H7 (cell line): ENCODE measurements around the gene CHRM4. TPM values are rescaled to one million over a fixed set of nuclear protein-coding genes. Genes with fewer than 3 reads are reported as not detected.

ENCODE experiments used
- DNase-seq: peaks from one replicate; pipeline ENCODE4 v3.0.0; 2012
- H3K27me3 ChIP-seq: 2 replicates; pipeline ENCODE4 v1.6.0; 2011; ENCODE audit warnings: mild to moderate bottlenecking, low read length; ENCODE audit not compliant: control insufficient read depth, insufficient read depth
- H3K36me3 ChIP-seq: replicated peaks from 2 replicates; pipeline ENCODE4 v1.5.1; 2011; ENCODE audit warnings: low read length; ENCODE audit not compliant: control insufficient read depth, insufficient read depth
- H3K4me3 ChIP-seq: 2 replicates; pipeline ENCODE4 v1.5.1; 2011; ENCODE audit warnings: low read depth, mild to moderate bottlenecking, control low read depth, low read length, moderate library complexity; ENCODE audit not compliant: insufficient read depth
- total RNA-seq: library from RNA; depleted of rRNA; stranded (reverse); fragments of >200 nt; shearing (Covaris generic); gene quantifications from 2 replicates; pipeline ENCODE4 v1.2.3, GENCODE V29; 2014

CHRM4 gene
- total RNA-seq, 1 experiment from 2014 or later, result 0.14 TPM

DNA sequence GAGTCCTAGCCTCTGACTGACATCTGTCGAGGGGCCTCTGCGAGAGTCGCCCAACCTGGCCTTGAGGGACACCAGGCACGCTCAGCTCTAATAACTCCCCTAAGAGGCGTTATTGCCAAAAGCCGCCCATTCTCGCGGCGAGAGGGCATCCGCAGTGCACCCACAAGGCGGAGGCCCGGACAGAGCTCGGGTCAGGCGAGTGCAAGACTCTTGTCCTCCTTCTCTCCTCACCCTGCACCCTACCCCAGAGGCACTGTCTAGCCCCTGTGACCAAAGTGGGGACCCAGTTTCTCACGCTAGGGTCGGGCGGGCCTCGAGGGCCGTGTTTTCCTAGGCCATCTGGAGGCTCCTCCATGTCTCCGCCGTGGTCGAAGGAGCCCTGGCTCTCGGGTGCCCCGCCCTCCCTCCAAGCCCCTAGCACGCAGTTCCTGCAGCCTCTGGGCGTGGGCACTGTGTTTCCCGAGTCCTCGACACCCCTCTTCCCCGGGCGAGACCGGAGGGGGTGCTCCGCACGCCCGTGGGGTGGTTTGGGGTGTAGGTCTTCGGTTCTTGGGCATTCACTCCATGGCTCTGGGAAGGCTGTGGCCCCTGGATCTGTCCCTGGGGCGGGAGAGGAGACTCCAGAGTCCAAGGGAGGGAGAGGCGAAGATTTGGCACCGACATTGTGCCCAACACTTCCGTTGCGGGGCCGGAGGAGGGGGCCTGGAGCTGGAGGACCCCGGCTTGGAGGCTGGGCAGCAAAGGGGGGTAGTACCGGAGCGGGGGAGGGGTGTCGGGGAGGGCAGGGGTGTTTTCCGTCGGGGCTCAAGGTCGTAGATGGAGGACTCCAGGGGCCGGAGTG lies 1.0 kb downstream of the CHRM4 start:
- peak overlapping the region; percentile 51; the same call in 1 of the 2 replicates for H3K4me3 ChIP-seq
- peaks cover 49% of the 10 kb centered on the region for H3K27me3 ChIP-seq
- no peaks in the 10 kb centered on the region for H3K36me3 ChIP-seq
- peak; percentile 86 for DNase-seq

DNA sequence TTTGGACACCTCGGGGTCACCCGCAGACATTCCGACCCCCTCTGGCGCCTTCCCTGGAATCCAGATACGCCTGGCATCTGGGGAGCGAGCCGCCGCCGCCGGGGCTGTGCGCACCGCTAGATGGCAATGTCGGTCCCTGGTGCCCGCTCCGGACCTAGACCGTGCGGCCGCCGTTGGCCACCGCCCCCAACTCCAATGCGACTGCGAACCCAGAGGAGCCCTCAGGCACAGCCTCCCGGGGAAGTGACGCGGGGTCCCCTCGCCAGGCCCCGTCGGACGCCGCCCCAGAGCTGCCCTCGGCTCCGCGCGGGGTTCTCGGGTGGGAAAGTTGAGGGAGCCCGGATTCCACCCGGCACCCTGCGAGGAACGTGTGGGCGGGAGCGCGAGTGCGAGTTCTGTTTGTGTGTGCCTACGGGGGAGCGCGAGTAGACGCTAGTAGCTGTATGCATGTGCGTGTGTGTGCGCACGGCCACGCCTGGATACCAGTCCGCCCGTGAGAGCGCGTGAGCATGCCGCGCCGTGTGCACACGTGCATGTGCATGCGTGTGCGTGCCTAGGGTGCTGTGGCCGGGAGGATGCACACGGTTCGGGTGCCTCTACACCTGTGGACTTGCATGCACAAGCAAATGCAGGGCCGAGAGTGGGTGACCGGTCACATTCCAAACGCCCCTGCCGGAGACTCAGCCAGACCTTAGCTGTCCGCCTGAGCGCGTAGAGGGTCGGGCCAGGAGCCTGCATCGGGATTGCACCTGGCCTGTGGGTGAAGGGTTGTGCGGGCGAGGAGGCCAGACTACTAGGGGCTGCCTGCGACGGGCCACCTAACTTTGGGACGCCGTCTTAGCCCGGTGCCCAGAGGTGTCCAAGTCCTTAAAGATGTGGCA lies 1.9 kb downstream of the CHRM4 start:
- H3K36me3 ChIP-seq, result no peaks in the 10 kb centered on the region
- peaks cover 49% of the 10 kb centered on the region for H3K27me3 ChIP-seq
- DNase-seq, result peak; percentile 97
- H3K4me3 ChIP-seq, result peak overlapping the region; percentile 46

DNA sequence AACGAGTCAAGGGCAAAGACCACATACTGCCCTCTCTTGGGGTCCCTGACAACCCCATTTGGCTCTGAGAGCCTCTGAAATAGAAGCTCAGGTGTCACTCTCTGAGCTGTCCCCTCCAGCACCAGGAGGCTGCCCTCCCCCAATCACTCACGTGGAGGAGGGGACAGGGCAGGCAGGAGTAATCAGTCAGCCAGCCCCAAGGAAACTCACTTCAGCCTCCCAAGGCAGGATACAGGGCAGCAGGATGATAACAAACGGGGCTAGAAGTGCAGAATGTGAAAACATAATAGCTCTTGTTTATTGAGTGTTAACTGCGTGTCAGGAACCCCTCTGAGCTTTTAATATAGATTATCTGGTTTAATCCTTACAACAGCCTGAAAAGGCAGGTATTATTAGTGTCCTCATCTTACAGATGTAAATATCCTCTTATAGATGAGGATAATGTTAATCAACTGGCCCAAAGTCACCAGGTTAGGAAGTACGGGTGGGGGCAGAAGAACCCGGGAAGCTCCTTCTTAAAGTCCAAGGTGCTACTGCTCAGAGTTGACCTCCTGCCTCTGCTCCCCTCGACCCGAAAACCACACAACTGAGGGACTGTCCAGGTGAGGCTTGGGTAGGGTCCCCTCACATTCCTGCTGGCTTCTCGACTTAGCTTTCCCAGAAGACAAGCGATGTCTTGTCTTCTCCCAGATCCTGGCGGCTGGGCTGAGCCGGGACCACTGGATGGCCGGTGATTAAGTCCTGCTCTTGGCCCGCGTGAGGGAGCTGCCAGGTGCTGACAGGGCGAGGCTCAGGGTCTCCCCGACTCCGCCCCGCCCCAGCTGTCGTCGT lies 2.7 kb downstream of the CHRM4 start:
- H3K36me3 ChIP-seq, result no peaks in the 10 kb centered on the region
- peak; percentile 77 for DNase-seq
- H3K4me3 ChIP-seq, result peak overlapping the region; percentile 2; the same call in 1 of the 2 replicates
- H3K27me3 ChIP-seq, result peaks cover 49% of the 10 kb centered on the region

DNA sequence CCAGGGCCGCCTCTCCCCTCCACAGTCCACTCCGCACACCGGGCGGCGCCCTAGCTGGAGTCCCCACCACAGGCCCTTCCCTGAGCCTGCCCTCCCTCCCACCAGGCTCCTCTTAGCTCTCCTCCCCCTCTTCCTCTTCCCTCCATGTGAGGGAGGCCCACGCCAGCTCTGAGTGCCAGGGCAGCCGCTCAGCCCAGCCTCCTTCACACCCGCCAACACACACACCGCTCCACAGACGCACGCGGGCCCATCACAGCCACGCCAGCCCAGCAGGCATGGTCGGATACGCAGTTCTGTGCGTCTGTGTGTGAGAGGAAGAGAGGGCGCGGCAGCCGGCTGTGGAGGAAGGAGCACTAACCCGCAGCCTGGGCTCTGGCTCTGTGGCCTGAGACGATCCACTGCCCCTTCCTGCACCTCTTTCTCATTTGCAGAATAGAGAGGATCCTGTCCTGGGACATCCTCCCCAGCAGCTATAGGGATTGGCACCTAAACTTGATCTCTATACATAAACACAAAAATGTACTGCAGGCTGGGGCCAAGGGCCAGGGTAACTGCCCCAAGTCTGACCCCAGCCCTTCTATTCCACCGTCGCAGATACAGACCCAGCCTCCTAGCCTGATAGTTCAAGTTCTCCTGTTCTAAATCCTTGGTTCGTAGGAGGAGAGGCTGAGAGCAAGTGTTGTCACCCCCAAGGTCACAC lies 3.5 kb downstream of the CHRM4 start:
- Histone ChIP-seq H3K4me3 (no peak overlapping the region), H3K36me3 (peaks cover 2% of the 10 kb centered on the region), H3K27me3 (peaks cover 45% of the 10 kb centered on the region)
- peak; percentile 74 for DNase-seq

DNA sequence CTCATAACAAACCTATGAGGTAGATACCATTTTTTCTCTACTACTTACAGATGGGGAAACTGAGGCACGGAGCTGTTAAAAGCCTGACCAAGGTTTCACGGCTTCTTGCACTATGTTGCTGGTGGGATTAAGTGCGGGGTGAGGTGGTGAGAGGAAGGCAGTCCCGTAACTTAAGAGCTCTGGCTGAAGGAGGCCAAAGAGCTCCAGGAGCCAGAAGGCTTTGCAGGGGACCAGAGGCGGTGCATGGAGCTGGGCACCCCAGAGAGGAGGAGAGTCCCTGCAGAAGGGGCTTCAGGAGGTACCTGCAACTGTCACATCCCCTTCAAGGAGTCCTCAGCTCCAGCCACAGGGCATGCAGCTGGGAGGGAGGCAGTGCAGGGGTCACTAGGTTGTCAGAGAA lies 4.1 kb downstream of the CHRM4 start:
- Histone ChIP-seq H3K36me3 (peaks cover 3% of the 10 kb centered on the region), H3K4me3 (no peak overlapping the region), H3K27me3 (peaks cover 42% of the 10 kb centered on the region)
- DNase-seq, result no peak

DNA sequence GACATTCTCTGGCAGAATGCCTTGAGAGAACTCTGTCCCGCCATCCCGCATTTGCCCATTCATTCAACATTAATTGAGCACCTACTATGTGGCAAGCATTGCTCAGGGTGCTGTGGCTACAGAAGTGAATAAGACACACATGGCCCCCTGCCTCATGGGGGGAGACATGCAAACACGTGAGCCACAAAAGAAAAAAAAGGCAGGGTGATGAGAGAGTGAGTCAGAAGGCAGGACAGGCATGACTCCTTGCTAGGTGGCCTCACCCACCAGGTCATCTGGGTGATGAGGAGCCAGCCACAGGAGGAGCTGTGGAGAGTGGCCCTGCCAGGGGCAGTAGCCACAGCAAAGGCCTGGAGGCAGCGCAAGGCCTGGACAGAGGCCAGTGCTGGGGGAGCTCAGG lies 4.9 kb downstream of the CHRM4 start:
- Histone ChIP-seq H3K4me3 (no peak overlapping the region), H3K36me3 (peaks cover 3% of the 10 kb centered on the region), H3K27me3 (peaks cover 38% of the 10 kb centered on the region)
- no peak for DNase-seq

DNA sequence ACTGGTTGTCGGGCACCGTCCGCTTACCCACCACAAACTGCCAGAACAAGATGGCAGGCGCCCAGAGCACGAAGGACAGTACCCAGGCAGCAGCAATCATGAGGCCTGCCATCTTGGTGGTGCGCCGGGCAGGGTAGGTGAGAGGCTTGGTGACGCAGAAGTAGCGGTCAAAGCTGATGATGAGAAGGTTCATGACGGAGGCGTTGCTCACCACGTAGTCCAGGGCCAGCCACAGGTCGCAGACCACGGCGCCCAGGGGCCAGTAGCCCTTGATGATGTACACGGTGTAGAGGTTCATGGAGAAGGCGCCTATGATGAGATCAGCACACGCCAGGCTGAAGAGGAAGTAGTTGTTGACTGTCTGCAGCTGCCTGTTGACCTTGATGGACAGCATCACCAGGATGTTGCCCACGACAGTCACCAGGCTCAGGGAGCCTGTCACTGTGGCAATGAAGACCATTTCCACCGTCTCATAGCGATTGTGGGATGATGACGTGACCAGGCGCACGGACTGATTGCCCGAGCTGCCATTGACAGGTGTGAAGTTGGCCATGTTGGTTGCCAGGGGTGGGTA lies 5.5 kb downstream of the CHRM4 start:
- peaks cover 3% of the 10 kb centered on the region for H3K36me3 ChIP-seq
- peaks cover 34% of the 10 kb centered on the region for H3K27me3 ChIP-seq
- no peak overlapping the region for H3K4me3 ChIP-seq
- DNase-seq, result no peak

DNA sequence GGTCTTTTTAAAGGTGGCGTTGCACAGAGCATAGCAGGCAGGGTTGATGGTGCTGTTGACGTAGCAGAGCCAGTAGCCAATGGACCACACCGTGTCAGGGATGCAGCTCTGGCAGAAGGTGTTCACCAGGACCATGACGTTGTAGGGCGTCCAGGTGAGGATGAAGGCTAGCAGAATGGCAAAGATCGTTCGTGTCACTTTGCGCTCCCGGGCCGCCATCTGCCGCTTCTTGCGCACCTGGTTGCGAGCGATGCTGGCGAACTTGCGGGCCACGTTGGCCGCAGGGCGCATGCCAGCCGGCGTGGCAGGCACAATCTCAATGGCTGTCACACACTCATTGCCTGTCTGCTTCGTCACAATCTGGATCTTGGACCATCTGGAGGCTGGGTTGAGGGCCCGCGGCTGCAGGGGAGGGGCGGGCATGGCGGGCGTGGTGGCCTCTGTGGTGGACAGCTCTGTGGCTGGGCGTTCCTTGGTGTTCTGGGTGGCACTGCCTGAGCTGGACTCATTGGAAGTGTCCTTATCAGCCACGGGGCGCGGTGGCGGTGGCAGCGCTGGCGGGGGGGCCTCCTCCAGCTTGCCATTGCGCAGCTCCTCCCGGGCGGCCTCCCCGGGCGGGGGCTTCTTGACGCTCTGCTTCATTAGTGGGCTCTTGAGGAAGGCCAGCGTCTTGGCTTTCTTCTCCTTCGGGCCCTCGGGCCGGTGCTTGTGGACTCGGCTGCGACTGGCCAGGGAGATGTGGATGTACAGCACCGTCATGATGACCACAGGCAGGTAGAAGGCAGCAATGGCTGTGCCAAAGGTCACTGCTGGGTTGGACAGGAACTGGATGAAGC lies 6.2 kb downstream of the CHRM4 start:
- peaks cover 27% of the 10 kb centered on the region for H3K27me3 ChIP-seq
- no peak overlapping the region for H3K4me3 ChIP-seq
- DNase-seq, result no peak
- peaks cover 3% of the 10 kb centered on the region for H3K36me3 ChIP-seq

DNA sequence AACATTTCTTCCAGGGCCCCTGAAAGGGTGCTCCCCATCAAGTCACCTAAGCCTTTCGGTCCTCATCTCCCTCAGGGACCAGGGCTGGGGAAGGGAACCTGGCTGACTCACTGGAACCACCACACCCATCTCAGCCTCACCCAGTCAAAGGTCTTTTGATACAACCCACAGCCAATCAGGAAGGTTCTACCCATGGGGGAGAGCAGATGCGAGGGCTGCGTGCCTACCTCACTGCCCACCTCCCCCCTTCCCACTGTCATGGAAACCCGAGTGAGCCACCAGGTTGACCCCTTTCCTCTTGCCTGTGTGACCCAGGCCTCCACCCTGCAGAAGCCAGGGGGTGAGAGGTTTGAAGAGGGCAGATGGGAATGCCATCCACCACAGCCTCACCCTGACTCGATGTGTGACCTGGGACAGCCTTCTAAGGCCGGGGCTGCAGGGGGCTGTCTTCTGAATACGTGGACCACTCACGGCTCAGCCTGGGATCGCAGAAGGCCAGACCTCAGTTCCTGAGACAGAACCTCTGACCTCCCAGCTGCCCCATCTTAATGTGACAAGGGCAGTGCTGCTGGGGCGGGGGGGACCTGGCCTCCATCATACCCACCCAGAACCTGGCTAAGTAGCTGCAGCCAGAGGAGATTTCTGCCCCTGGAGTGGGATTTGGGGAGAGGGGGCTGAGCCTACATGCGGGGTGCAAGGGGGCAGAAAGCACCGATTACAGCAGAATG lies 7.4 kb downstream of the CHRM4 start:
- Histone ChIP-seq H3K36me3 (peaks cover 3% of the 10 kb centered on the region), H3K4me3 (no peak overlapping the region), H3K27me3 (peaks cover 16% of the 10 kb centered on the region)
- DNase-seq, result no peak

DNA sequence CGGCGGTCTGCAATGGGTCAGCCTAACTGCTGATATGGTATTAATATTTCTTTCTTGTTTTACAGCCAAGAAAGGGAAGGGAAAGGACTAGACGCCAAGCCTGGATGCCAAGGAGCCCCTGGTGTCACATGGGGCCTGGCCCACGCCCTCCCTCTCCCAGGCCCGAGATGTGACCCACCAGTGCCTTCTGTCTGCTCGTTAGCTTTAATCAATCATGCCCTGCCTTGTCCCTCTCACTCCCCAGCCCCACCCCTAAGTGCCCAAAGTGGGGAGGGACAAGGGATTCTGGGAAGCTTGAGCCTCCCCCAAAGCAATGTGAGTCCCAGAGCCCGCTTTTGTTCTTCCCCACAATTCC lies 8.2 kb downstream of the CHRM4 start:
- peaks cover 9% of the 10 kb centered on the region for H3K27me3 ChIP-seq
- H3K36me3 ChIP-seq, result peaks cover 3% of the 10 kb centered on the region
- no peak overlapping the region for H3K4me3 ChIP-seq

DNA sequence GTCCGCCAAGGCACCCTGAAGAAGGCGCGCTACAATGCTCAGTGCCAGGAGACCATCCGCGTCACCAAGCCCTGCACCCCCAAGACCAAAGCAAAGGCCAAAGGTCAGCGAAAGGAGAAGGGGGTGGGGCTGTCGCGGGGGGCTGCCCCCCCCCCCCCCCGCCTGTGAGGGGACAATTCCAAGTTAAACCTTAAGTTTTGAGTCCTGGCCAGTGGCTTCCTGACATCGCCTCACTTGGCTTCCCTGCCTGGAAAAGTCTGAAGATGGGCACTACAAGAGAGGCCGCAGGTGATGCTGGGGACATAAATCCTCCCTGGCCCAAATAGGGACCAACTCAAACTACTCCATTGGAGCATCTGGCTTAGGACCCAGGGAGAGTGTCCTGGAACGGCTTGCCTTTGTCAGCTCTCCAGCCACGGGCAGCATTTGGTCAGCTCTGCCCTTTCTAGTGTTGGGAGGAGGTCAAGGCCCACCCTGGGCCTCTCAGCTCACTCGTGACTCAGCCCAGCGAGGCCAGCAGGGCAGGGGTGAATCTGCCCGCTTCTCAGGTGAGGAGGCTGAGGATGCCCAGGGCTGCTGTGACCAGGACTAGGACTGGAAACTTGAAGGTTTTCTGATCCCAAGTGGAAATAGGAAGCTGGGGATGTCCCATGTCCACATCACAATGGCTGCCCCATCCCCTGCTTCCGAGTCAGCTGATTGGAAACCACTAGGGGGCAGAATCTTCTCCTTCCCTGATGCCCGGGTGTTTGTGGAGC lies 8.8 kb downstream of the CHRM4 start:
- H3K36me3 ChIP-seq, result peaks cover 5% of the 10 kb centered on the region
- DNase-seq, result peak; percentile 91
- H3K4me3 ChIP-seq, result peak overlapping the region; percentile 87
- H3K27me3 ChIP-seq, result peaks cover 3% of the 10 kb centered on the region; the same call in 1 of the 2 replicates

More for the DNA sequence above, 8.2 kb downstream of the CHRM4 start:
- DNase-seq, result no peak
